Stimulated activated CD8-positive, alpha-beta memory T cell treated with anti-CD3 and anti-CD28 coated beads, Interleukin-4, amount 100 ng/mL, for 4 hours (primary cell): Measurements from ENCODE around the gene EVL.
A peak's percentile ranks its signal among the peaks of the same experiment; 100 is the strongest.

Experiments used
- DNase-seq, 2 donors: peaks; one replicate each; pipeline ENCODE4 v3.0.0-alpha.2; 2020; ENCODE audit warnings: low read depth in 2 of 2, low spot score in 1 of 2

The EVL gene

GRCh38 chr14:100107236-100107635 is 42.0 kb downstream of the EVL start:
- no peak for DNase-seq

- peak; percentile 77 to 84 for DNase-seq
These were observed 43.0 kb downstream of the EVL start for GRCh38 chr14:100108042-100108825.

GRCh38 chr14:100108840-100109593 is 43.8 kb downstream of the EVL start:
- no peak for DNase-seq

GRCh38 chr14:100109594-100109955 is 44.4 kb downstream of the EVL start:
- DNase-seq: no peak

GRCh38 chr14:100110816-100111215 is 45.6 kb downstream of the EVL start:
- no peak for DNase-seq

GRCh38 chr14:100111931-100112704 is 46.9 kb downstream of the EVL start:
- no peak for DNase-seq

GRCh38 chr14:100114109-100114765 is 49.0 kb downstream of the EVL start:
- no peak for DNase-seq

GRCh38 chr14:100115236-100115635 is 50.0 kb downstream of the EVL start:
- no peak for DNase-seq

- DNase-seq: no peak
These were observed 50.5 kb downstream of the EVL start for GRCh38 chr14:100115726-100116125.

- DNase-seq: no peak
These were observed 50.9 kb downstream of the EVL start for GRCh38 chr14:100116134-100116533.

- no peak for DNase-seq
These were observed 51.8 kb downstream of the EVL start for GRCh38 chr14:100117026-100117425.

- no peak for DNase-seq
These were observed 52.6 kb downstream of the EVL start for GRCh38 chr14:100117633-100118395.

GRCh38 chr14:100118396-100119011 is 53.3 kb downstream of the EVL start:
- no peak for DNase-seq

- DNase-seq: no peak
These were observed 54.0 kb downstream of the EVL start for GRCh38 chr14:100119251-100119650.

- DNase-seq: no peak
These were observed 55.5 kb downstream of the EVL start for GRCh38 chr14:100120522-100121269.

- no peak for DNase-seq
These were observed 56.6 kb downstream of the EVL start for GRCh38 chr14:100121643-100122480.

GRCh38 chr14:100122481-100123223 is 57.4 kb downstream of the EVL start:
- no peak for DNase-seq

- DNase-seq: no peak
These were observed 58.4 kb downstream of the EVL start for GRCh38 chr14:100123618-100124017.
